ENCODE results near the gene SNRNP70. TPM values are rescaled to one million over a fixed set of nuclear protein-coding genes. Genes with fewer than 3 reads are reported as not detected.

Gene SNRNP70
- total and polyA plus RNA-seq, 2 of the 13 experiments (the other 11 are each of a cell fraction or from before 2014, with no cell fraction given): 150 to 210 TPM

GRCh38 chr19:49085020-49085867 is at the start of gene SNRNP70 (continued):
- TF ChIP-seq CBFB (CRISPR knock-in tag; IDR thresholded peaks at IDR 0.05): peak; percentile 69; the same call in 1 of the 2 replicates
- no peak; the same call in 1 of the 2 replicates for TF ChIP-seq BHLHE40 (IDR thresholded peaks at IDR 0.05; ENCODE audit: low read length)
- no peak for TF ChIP-seq SNRNP70 (IDR thresholded peaks at IDR 0.05; ENCODE audit: low read depth, low read length)
- TF ChIP-seq PLSCR1 (CRISPR knock-in tag; IDR thresholded peaks at IDR 0.05; ENCODE audit: borderline replicate concordance): no peak
- TF ChIP-seq ZNF766 (CRISPR knock-in tag; IDR thresholded peaks at IDR 0.05; ENCODE audit: borderline replicate concordance): peak; percentile 67; the same call in 1 of the 2 replicates
- TF ChIP-seq ZBTB25 (CRISPR knock-in tag; IDR thresholded peaks at IDR 0.05): 0 out of 2 replicates have a peak, but pooled peaks have one; percentile 38
- peak; percentile 16; the same call in 1 of the 2 replicates for TF ChIP-seq ZBTB7A (CRISPR knock-in tag; IDR thresholded peaks at IDR 0.05)
- no peak for TF ChIP-seq THAP8 (CRISPR knock-in tag; IDR thresholded peaks at IDR 0.05; ENCODE audit: borderline replicate concordance)
- TF ChIP-seq ZNF691 (CRISPR knock-in tag; IDR thresholded peaks at IDR 0.05; ENCODE audit: borderline replicate concordance, low read depth): peak; percentile 79
- peak; percentile 83; the same call in 1 of the 2 replicates for TF ChIP-seq KLF6 (CRISPR knock-in tag; IDR thresholded peaks at IDR 0.05)
- peak; percentile 66 for TF ChIP-seq MXD4 (CRISPR knock-in tag; IDR thresholded peaks at IDR 0.05)
- peak; percentile 53; the same call in 1 of the 2 replicates for TF ChIP-seq ZC3H4 (CRISPR knock-in tag; IDR thresholded peaks at IDR 0.05; ENCODE audit: borderline replicate concordance)
- no peak for TF ChIP-seq ZNF234 (CRISPR knock-in tag; conservative IDR thresholded peaks at IDR 0.05)
- TF ChIP-seq ZMYM2 (CRISPR knock-in tag; IDR thresholded peaks at IDR 0.05): no peak
- TF ChIP-seq ZNF232 (CRISPR knock-in tag; IDR thresholded peaks at IDR 0.05; ENCODE audit: borderline replicate concordance): peak; percentile 76; the same call in 1 of the 2 replicates
- TF ChIP-seq ZNF431 (CRISPR knock-in tag; IDR thresholded peaks at IDR 0.05; ENCODE audit: borderline replicate concordance, low read depth): peak; percentile 78; the same call in 1 of the 2 replicates
- TF ChIP-seq KLF16 (CRISPR knock-in tag; IDR thresholded peaks at IDR 0.05): peak; percentile 70 to 95; a peak in 3 of 4 replicates
- no peak for TF ChIP-seq ZNF530 (CRISPR knock-in tag; IDR thresholded peaks at IDR 0.05; ENCODE audit: low read depth)
- TF ChIP-seq ZNF281 (CRISPR knock-in tag; IDR thresholded peaks at IDR 0.05; ENCODE audit: borderline replicate concordance): peak; percentile 59
- TF ChIP-seq NFE2L2 (IDR thresholded peaks at IDR 0.05; ENCODE audit: low read length): no peak
